Activated CD4-positive, alpha-beta T cell treated with anti-CD3 and anti-CD28 coated beads, Interleukin-2, amount 50 U/mL, for 48 hours (primary cell): ENCODE measurements around the gene ABCB6.
"Not testable (repeated sequence)": the region's sequence is repeated elsewhere in the genome, so short reads cannot be mapped to it uniquely, and the experiment has no call there.

ENCODE experiments used
- DNase-seq, 2 experiments: peaks; one replicate each; pipeline ENCODE4 v3.0.0-alpha.2; 2020

Gene ABCB6

DNA sequence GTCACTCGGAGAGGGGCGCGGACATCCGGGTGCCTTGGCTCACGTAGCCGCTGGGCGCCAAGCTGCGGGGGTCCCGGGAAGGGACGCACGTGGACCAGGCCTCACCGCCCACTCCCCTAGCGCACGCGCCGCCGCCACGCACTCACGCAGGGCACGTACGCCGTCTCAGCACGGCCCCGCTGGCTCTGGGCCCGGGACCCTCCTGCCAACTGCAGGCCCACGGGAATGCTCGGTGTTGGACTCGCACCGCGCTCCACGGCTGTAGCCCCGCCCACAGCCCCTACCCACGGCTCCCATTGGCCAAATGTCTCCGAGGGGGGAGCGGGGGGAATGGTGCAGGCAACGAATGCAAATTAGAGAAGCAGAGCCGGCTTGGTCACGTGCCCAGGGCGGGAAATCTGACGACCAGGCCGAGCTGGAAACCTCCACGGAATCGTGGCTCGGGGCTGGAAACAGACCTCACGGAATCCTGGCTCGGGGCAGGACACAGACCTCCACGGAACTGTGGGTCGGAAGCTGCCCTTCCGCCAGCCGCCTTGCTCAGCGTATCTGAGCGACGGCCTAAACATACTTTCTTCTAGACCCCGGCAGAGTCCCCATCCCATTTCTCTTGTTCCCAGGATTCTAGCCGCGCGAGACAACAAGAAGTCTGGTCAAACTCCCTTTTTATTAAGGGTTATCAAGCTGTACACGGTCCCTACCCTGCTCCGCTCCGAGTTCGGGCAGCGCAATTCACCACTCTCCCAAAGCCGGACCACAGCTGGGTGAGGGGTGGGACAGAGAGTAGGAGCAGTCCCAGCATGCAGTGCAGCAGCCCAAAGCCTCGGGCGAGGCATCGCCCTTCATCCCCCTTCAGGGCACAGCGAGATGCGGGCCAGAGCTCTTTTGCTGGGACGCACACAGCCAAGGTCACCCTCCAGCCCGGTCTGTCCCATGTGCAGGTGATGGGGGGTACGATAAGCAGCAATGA lies at the start of gene ABCB6:
Gene ABCB6, minus strand, starts transcription at position 227 of the 970 bp plus-strand sequence. CDS start 285 bp downstream, outside the sequence.
- peak; percentile 90 to 93 for DNase-seq

DNA sequence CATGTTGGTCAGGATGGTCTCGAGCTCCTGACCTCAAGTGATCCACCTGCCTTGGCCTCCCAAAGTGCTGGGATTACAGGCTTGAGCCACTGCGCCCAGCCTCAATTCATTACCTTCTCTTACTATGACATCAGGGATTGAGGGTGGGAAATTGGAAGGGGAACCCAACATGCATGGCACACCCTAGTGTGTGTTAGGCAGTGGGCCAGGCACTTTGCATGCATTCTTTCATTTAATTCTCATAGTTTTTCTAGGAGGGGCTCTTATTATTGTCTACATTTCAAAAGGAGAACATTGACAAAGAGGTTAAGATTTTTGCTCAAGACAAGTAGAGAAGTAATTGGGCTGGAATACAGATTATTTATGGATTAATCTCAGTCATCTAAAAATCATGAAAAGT lies 49.5 kb upstream of the ABCB6 start:
- no peak for DNase-seq

DNA sequence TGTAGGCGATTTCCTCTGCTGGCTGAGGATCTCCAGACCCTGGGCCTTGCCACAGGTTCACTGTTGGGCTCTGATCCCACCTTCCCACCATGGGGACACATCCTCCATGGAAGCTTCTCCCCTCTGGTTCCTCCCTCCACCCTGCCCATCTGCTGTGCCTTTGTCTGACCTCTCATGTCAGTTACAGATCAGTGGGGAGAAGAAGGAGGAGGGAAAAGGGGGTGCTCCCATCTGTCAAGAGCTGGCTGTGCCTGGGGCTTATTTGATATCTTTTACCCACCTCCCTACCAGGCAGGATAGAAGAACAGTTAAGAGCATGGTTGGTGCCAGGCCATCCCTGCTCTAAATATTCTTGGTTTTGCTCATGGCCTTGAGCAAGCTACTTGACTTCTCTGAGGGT lies 48.1 kb upstream of the ABCB6 start:
- DNase-seq: no peak

DNA sequence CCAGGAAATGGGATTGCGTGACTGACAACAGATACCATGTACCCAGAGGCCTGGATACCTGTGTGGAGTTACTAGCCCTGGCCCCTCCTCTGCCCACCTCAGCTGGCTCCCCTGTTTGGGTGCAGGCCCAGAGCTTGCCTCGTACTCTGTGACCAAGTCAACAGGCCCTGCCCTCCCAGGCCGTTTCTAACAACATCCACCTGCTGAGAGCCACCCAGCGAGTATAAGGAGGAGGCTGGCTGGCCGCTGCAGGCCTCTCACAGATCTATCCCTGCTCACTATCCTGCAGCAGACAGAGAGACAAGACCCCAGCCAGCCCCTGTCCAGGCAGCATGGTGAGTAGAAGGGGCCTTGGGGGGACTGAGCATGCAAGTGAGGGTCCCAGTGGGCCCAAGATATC lies 47.5 kb upstream of the ABCB6 start:
- no peak for DNase-seq

DNA sequence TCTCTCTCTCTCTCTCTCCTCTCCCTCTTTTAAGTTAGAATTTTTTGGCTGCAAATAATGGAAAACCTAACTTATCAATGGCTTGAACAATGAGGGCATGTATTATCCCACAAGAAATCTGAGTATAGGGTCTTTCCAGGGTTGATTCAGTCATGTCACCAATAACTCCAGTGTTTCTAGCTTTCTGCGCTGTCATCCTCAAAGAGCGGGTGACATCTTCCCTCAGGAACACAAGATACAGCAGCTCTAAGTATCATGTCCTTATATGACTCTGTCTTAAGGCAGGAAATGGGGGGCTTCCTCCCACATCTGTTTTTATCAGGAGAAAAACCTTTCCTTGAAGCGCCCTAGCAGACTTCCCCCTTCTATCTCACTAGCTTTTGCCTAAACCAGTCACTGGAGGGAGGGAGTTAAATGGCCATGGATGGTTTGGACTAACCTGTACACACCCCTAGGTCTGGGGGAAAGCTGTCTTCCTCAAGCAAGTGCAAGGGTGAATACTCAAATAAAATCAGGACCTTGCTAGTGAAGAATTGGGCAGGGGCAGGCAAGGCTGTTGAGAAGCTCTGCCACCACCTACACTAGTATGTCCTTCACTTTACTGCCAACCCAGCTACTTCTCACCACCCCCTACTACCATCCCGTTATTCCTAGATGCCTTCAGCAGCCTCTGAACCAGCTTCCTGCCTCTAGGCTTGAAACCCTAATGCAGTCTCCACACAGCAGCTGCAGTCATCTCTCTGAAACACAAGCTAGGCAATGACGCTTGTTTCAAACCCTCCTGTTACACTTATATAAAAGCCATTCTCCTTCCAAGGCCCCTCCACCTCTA lies 42.5 kb upstream of the ABCB6 start:
- no peak for DNase-seq

DNA sequence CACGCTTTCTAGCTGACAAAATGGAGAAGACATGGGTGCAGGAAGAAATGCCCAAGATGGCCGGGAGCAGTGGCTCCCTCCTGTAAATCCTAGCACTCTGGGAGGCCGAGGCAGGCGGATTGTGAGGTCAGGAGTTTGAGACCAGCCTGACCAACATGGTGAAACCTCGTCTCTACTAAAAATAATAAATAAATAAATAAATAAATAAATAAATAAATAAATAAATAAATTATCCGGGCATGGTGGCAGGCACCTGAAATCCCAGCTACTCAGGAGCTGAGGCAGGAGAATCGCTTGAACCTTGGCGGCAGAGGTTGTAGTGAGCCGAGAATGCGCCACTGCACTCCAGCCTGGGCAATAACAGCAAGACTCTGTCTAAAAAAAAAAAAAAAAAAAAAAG lies 40.2 kb upstream of the ABCB6 start:
- not testable (repeated sequence) for DNase-seq

- peak; percentile 38 to 50 for DNase-seq
Observed at GRCh38 chr2:219254590-219255201, 35.9 kb upstream of the ABCB6 start.

DNA sequence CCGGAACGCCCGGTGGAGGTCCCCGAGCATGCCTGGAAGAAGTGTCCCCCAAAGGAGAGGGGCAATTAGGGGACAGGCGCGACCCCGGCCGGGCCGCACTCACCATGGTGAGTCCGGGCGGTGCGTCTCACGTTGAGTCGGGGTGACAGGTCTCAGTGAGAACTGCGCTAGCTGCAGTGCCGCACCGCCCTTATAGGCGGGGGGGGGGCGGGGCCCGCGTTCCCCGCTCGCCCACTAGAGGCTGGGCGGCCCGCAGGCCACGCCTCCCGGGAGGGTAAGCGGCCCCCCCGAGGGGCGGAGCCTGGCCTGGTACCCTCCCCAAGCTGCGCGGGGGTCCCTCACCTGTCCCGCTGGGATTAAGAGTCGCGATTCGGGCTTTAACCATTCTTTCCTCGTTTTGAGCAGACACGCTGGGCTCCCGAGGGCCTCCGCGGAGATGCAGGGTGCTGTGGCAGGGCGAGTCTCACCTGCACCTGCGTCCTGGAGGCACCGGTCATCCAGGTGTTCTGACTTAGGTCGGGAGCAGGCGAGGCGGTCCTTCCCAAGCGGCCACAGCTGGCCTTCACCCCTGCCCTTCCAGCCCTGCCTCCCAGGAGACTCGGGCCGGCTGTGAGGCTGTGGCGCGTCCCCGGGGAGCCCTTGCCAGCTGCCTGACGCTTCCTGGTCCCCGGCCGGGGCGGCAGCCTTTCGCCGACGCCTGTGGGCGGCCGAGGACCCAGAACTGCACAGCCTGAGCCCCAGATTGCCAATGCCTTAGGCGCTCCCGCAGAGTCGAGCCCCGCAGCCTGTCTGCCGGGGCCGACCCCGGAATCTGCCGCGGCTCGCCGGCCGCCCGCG lies 35.2 kb upstream of the ABCB6 start, which contains the start of gene TUBA4A:
Gene TUBA4A, minus strand, starts transcription at position 166 of the 837 bp plus-strand sequence. Its CDS starts 60 bp downstream, at position 106.
- DNase-seq: peak; percentile 88 to 90

- peak; percentile 64 to 69 for DNase-seq
Observed at GRCh38 chr2:219252900-219253752, 34.4 kb upstream of the ABCB6 start, which contains the start of gene TUBA4B. Gene TUBA4B (plus strand): TSS chr2:219253243. CDS start chr2:219253408, 165 bp downstream.

DNA sequence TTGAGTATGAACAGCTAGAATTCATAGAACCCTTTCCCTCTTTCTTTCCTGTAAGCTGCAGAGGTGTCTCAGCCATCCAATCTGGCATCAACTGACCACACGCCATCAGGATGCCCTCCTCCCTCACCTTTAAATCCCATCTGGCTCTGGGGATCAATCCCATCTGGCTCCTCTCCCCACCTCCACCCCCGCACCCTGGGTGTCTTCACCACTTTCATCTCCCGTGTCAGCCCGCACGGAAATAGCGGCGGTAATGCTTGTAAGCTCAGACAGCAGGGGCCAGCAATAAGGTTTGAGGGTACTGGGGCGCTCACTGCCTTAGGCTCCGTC lies 33.8 kb upstream of the ABCB6 start:
- no peak for DNase-seq

DNA sequence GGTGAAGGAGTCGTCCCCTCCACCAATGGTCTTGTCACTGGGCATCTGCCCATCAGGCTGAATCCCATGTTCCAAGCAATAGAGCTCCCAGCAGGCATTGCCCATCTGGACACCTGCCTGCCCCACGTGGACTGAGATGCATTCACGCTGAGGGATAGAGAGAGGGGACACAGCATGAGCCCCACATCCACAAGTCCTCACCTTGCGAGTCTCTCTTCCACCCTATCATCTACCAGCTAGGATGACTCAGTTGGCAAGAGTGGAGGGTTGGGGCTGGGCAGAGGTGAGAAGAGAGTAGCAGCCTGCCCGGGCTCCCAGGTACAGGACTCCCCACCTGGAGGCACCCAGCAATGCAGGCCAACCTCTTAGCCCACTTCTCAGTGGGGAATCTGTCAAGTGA lies 33.3 kb upstream of the ABCB6 start:
- DNase-seq: peak; percentile 41 to 48

GRCh38 chr2:219251656-219252055 lies 32.9 kb upstream of the ABCB6 start:
- no peak for DNase-seq

- no peak for DNase-seq
Observed at GRCh38 chr2:219250049-219250781, 31.5 kb upstream of the ABCB6 start.

DNA sequence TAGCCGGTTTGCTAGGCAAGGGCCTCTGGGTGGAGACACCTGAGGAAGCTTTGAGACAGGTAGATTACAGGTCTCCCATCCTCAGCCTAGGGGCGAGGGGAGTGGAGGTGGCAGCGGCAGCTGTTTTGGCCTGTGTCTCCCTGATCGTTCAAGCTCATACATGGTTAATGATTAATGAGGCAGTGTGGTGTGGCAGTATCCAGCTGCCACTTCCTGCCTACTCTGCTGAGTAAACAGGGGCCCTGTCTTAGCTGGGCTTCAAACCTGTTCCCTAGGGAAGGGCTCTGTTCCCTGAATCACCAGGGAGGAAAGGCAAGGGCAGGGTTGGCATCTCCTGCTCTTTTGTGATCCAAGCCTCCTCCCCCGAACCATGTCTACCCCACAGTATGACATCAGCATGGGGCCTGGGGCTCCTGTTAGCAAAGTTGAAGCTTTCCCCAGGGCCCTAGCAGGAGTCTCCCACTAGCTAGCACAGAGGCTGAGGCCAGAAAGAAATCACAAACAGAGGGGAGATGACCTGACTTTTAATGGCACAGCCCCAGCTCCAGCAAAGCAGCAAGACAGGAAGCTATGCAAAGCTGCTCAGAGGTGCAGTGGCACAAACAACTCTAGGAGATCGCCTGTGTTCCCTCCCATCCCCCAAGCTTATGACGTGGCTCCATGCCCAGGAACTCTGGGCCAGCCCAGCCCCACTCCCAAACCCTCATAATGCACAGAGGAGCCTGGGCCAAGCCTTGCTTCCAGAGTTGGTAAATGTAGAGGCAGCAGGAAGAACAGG lies 30.6 kb upstream of the ABCB6 start:
- DNase-seq: peak; percentile 45 to 65

DNA sequence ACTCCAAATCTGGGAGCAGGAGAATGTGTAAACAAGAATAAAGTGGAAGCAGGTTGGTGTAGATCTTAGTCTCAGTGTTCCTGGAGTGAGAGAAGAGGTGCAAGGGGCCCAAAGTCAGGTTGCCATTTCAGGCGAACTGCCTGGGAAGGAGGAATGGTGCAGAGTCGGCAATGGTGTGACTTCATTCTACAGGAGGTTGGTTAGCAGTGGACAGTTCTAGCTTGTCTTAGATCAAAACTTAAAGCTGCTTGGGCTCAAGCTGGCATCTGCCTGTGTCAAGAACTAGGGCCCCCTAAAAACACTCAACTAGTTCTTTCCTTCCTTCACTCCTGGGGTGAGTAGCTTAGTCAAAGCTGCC lies 30.1 kb upstream of the ABCB6 start:
- no peak for DNase-seq

DNA sequence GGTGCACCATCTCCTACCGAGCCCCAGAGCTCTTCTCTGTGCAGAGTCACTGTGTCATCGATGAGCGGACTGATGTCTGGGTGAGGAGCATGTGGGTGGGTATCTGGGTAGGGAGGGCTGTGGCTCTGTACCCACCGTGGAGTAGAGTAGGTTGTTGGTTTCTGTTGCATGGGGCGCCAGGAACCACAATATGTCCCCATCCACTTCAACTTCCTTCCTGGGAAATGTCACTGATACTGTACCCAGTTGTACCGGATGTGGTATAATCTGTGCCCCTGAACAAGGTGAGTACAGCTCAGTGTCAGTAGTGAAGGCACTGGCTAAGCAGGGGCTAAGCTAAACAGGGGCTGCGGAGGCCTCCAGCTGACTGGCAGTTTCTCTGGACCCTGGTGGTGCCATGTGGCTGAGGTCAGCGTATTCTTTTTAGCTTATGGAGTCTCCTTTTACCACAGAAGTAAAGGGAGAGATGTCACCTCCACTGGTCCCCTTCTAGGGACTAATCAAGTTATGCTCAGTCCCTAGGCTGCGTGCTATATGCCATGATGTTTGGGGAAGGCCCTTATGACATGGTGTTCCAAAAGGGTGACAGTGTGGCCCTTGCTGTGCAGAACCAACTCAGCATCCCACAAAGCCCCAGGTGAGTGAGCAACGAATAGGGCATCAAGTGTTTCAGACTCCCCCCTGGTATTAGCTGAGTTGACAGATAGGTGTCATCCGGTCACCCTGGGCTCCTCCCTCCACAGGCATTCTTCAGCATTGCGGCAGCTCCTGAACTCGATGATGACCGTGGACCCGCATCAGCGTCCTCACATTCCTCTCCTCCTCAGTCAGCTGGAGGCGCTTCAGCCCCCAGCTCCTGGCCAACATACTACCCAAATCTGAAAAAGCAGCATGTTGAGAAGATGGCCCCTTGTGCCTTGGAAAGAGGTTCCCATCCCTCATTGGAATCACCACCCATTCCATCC lies 29.2 kb upstream of the ABCB6 start:
- peak; percentile 62 to 70 for DNase-seq

DNA sequence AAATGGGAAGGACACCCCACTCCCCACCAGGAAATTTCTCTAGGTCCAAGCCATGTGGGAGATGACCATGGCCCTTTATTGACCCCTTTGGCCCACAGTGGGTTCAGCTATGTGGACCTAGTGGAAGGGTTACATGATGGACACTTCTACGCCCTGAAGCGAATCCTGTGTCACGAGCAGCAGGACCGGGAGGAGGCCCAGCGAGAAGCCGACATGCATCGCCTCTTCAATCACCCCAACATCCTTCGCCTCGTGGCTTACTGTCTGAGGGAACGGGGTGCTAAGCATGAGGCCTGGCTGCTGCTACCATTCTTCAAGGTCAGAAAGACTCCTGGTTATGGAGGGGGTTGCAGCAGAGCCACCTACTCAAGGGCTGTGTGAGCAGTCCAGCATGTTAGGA lies 27.8 kb upstream of the ABCB6 start:
- DNase-seq: no peak

- DNase-seq: no peak
Observed at GRCh38 chr2:219245899-219246230, 27.1 kb upstream of the ABCB6 start.
